ENCODE results near the gene LAG3. TPM values are rescaled to one million over a fixed set of nuclear protein-coding genes. Genes with fewer than 3 reads are reported as not detected.

LAG3 gene
- total RNA-seq, 4 donors from 2014 or later: 0.68 to 1.4 TPM; not detected in 2

GRCh38 chr12:6810758-6811157 lies 38.4 kb downstream of the LAG3 start:
- Histone ChIP-seq H3K4me1 (no peaks in the 10 kb centered on the region), H3K4me3 (no peak overlapping the region), H3K27ac (no peak overlapping the region), H3K9me3 (no peaks in the 10 kb centered on the region), H3K36me3 (no peaks in the 10 kb centered on the region), H3K27me3 (no peaks in the 10 kb centered on the region)
- WGBS, 2 donors (ENCODE audit: low coverage in 1 of 2): 68 to 100% methylated on average over 1 of the region's 1 CpG
- no peak for TF ChIP-seq EP300 (IDR thresholded peaks at IDR 0.05; ENCODE audit: low read depth)
- TF ChIP-seq, protein P1, sequence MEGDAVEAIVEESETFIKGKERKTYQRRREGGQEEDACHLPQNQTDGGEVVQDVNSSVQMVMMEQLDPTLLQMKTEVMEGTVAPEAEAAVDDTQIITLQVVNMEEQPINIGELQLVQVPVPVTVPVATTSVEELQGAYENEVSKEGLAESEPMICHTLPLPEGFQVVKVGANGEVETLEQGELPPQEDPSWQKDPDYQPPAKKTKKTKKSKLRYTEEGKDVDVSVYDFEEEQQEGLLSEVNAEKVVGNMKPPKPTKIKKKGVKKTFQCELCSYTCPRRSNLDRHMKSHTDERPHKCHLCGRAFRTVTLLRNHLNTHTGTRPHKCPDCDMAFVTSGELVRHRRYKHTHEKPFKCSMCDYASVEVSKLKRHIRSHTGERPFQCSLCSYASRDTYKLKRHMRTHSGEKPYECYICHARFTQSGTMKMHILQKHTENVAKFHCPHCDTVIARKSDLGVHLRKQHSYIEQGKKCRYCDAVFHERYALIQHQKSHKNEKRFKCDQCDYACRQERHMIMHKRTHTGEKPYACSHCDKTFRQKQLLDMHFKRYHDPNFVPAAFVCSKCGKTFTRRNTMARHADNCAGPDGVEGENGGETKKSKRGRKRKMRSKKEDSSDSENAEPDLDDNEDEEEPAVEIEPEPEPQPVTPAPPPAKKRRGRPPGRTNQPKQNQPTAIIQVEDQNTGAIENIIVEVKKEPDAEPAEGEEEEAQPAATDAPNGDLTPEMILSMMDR (IDR thresholded peaks at IDR 0.05): no peak
- TF ChIP-seq POLR2A (IDR thresholded peaks at IDR 0.05): no peak
- TF ChIP-seq POLR2AphosphoS5 (IDR thresholded peaks at IDR 0.05): no peak
- in situ Hi-C loops (cut with MboI; ENCODE audit: low pct_ligation_motif_present in 1 of 4, low pct_unique_long_range_greater_than_20kb in 1 of 4, low sequenced_read_pairs in 3 of 4): no loop called here
- no peak for DNase-seq
- intact Hi-C loops (cut with DNase I; ENCODE audit: low total_unique reads): no loop called here

DNA sequence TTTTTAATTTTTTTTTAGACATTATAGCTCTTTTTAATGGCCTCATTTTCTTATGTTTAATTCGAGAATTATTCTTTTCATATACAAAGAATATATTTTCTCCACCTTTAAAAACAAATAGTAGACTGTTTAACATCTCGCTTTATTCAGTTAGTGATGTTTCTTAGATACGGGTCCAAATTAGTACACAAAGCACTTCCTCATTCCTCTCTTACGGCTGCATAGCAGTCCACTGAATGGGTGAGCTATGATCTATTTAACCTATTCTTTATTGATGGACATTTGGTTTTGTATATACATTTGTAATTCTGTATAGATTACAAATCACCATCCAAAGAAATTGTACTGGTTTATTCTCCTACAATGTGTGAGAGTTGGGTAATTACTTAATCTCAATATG lies 41.0 kb downstream of the LAG3 start:
- Histone ChIP-seq H3K27me3 (no peaks in the 10 kb centered on the region), H3K36me3 (no peaks in the 10 kb centered on the region), H3K9me3 (no peaks in the 10 kb centered on the region), H3K4me1 (no peaks in the 10 kb centered on the region), H3K27ac (no peak overlapping the region), H3K4me3 (no peak overlapping the region)
- in situ Hi-C loops (cut with MboI; ENCODE audit: low pct_ligation_motif_present in 1 of 4, low pct_unique_long_range_greater_than_20kb in 1 of 4, low sequenced_read_pairs in 3 of 4): no loop called here
- TF ChIP-seq, protein P1 (IDR thresholded peaks at IDR 0.05): no peak
- TF ChIP-seq EP300 (IDR thresholded peaks at IDR 0.05; ENCODE audit: low read depth) (no peak), POLR2AphosphoS5 (IDR thresholded peaks at IDR 0.05) (no peak), POLR2A (IDR thresholded peaks at IDR 0.05) (no peak)
- 29 to 33% methylated on average over 4 of the region's 4 CpGs for whole genome bisulfite sequencing, 2 donors (ENCODE audit: low coverage in 1 of 2)
- intact Hi-C loops (cut with DNase I; ENCODE audit: low total_unique reads): no loop called here
- no peak for DNase-seq

DNA sequence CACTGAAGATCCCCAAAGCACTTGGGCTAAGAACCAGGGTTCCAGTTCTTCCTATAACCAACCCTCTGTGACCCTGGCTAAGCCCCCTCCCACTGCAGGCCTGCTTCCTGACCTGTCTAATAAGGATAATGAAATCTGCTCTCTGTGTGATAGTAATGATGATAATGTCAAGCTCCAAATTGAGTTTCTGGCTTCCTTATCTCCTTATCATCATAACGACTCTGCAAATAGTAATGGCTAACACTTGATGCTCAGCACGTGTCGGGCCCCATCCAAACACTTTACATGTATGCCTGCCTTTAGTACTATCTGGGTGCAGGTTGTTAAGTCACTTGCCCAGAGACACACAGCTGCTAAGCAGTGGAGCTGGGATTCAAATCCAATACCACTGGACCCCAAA lies 44.3 kb downstream of the LAG3 start:
- no peak for DNase-seq
- TF ChIP-seq, protein P1 (IDR thresholded peaks at IDR 0.05): no peak
- TF ChIP-seq POLR2AphosphoS5 (IDR thresholded peaks at IDR 0.05) (no peak), EP300 (IDR thresholded peaks at IDR 0.05; ENCODE audit: low read depth) (no peak), POLR2A (IDR thresholded peaks at IDR 0.05) (no peak)
- WGBS, 2 donors (ENCODE audit: low coverage in 1 of 2): 67% methylated on average over 3 of the region's 3 CpGs; no CpG with 5 or more reads in 1 of the 2 donors
- in situ Hi-C loops (cut with MboI; ENCODE audit: low pct_ligation_motif_present in 1 of 4, low pct_unique_long_range_greater_than_20kb in 1 of 4, low sequenced_read_pairs in 3 of 4) (no loop called here), intact Hi-C loops (cut with DNase I; ENCODE audit: low total_unique reads) (no loop called here)
- Histone ChIP-seq H3K27ac (no peak overlapping the region), H3K4me3 (no peak overlapping the region), H3K27me3 (peaks cover 1% of the 10 kb centered on the region), H3K36me3 (no peaks in the 10 kb centered on the region), H3K4me1 (peaks cover 0 to 5% (median 3%) of the 10 kb centered on the region in 4 donors), H3K9me3 (no peaks in the 10 kb centered on the region)

GRCh38 chr12:6817098-6817497 lies 44.8 kb downstream of the LAG3 start:
- no peak for DNase-seq
- Histone ChIP-seq H3K27ac (no peak overlapping the region), H3K4me1 (peaks cover 4 to 10% (median 8%) of the 10 kb centered on the region in 4 donors), H3K27me3 (peaks cover 6% of the 10 kb centered on the region), H3K36me3 (no peaks in the 10 kb centered on the region), H3K4me3 (no peak overlapping the region), H3K9me3 (no peaks in the 10 kb centered on the region)
- in situ Hi-C loops (cut with MboI; ENCODE audit: low pct_ligation_motif_present in 1 of 4, low pct_unique_long_range_greater_than_20kb in 1 of 4, low sequenced_read_pairs in 3 of 4) (no loop called here), intact Hi-C loops (cut with DNase I; ENCODE audit: low total_unique reads) (no loop called here)
- 94% methylated on average over 8 of the region's 8 CpGs; no CpG with 5 or more reads in 1 of the 2 donors for WGBS, 2 donors (ENCODE audit: low coverage in 1 of 2)
- TF ChIP-seq, protein P1 (IDR thresholded peaks at IDR 0.05): no peak
- TF ChIP-seq POLR2A (IDR thresholded peaks at IDR 0.05): no peak
- TF ChIP-seq EP300 (IDR thresholded peaks at IDR 0.05; ENCODE audit: low read depth): no peak
- no peak for TF ChIP-seq POLR2AphosphoS5 (IDR thresholded peaks at IDR 0.05)
